CD8-positive, alpha-beta memory T cell (primary cell): ENCODE data around the gene EPHB4. TPM values are rescaled to one million over a fixed set of nuclear protein-coding genes. Genes with fewer than 3 reads are reported as not detected.
"Not testable (repeated sequence)": the region's sequence is repeated elsewhere in the genome, so short reads cannot be mapped to it uniquely, and the experiment has no call there.

Experiments
- CTCF ChIA-PET: fragments of 350-600 bp; sonication (Branson Sonifier 250); formaldehyde crosslinking; loops from one replicate; lab custom pipeline; 2021; ENCODE audit warnings: antibody characterized with exemption; lab: Charles Lee
- POLR2A ChIA-PET: fragments of 350-600 bp; sonication (Branson Sonifier 250); formaldehyde crosslinking; loops from one replicate; lab custom pipeline; 2021; ENCODE audit warnings: antibody characterized with exemption; lab: Charles Lee
- DNase-seq, 5 donors: peaks; one replicate each; pipeline versions ENCODE4 v3.0.0 to v3.0.0-alpha.2; 2020 to 2022; ENCODE audit warnings: mixed read lengths in 1 of 5
- H3K27ac ChIP-seq: one replicate; pipeline ENCODE4 v1.7.0; 2013; ENCODE audit warnings: low read depth, mild to moderate bottlenecking, low read length, moderate library complexity
- H3K27me3 ChIP-seq: 2 replicates; pipeline ENCODE4 v1.7.0; 2013; ENCODE audit warnings: low read length, mild to moderate bottlenecking; ENCODE audit not compliant: insufficient read depth, poor library complexity, severe bottlenecking
- H3K36me3 ChIP-seq: 2 replicates; pipeline ENCODE4 v1.7.0; 2013; ENCODE audit warnings: mild to moderate bottlenecking, low read length, moderate library complexity; ENCODE audit not compliant: insufficient read depth
- H3K4me1 ChIP-seq: 2 replicates; pipeline ENCODE4 v1.7.0; 2013; ENCODE audit warnings: mild to moderate bottlenecking, low read length, moderate library complexity; ENCODE audit not compliant: insufficient read depth
- H3K4me3 ChIP-seq: 2 replicates; pipeline ENCODE4 v1.7.0; 2013; ENCODE audit warnings: mild to moderate bottlenecking, low read length
- H3K9me3 ChIP-seq: 2 replicates; pipeline ENCODE4 v1.7.0; 2013; ENCODE audit warnings: mild to moderate bottlenecking, low read length
- H3K27ac Mint-ChIP-seq, 8 donors: one replicate each; pipeline ENCODE4 v1.8.0; 2020 to 2021; ENCODE audit warnings: mixed read lengths in 8 of 8, mild to moderate bottlenecking in 6 of 8, inconsistent platforms in 3 of 8, moderate library complexity in 3 of 8
- H3K27me3 Mint-ChIP-seq, 2 donors: one replicate each; pipeline ENCODE4 v1.8.0; 2020 to 2021; ENCODE audit warnings: mixed read lengths in 2 of 2, mild to moderate bottlenecking in 1 of 2, moderate library complexity in 1 of 2
- H3K36me3 Mint-ChIP-seq, 3 donors: one replicate each; pipeline ENCODE4 v1.8.0; 2020 to 2021; ENCODE audit warnings: mixed read lengths in 3 of 3, inconsistent platforms in 1 of 3, mild to moderate bottlenecking in 1 of 3
- H3K4me1 Mint-ChIP-seq, 3 donors: one replicate each; pipeline ENCODE4 v1.8.0; 2020 to 2021; ENCODE audit warnings: mixed read lengths in 3 of 3, inconsistent platforms in 1 of 3, mild to moderate bottlenecking in 1 of 3
- H3K4me3 Mint-ChIP-seq, 7 donors: one replicate each; pipeline ENCODE4 v1.8.0; 2020 to 2021; ENCODE audit warnings: mixed read lengths in 7 of 7, mild to moderate bottlenecking in 6 of 7, moderate library complexity in 4 of 7, inconsistent platforms in 2 of 7
- H3K9me3 Mint-ChIP-seq, 5 donors: one replicate each; pipeline ENCODE4 v1.8.0; 2020 to 2022; ENCODE audit warnings: mixed read lengths in 5 of 5, mild to moderate bottlenecking in 3 of 5, moderate library complexity in 2 of 5, inconsistent platforms in 1 of 5
- polyA plus RNA-seq: library from polyadenylated mRNA; unstranded; fragments of 300-500 nt; fragmentation: Illumina TruSeq; gene quantifications from one replicate; pipeline ENCODE4 v1.2.3, GENCODE V29; 2021
- total RNA-seq, 2 experiments: library from RNA; stranded (reverse); gene quantifications; one replicate each; pipeline ENCODE4 v1.2.3, GENCODE V29; 2021

EPHB4 gene
- total and polyA plus RNA-seq, 3 experiments from 2014 or later, result 2.5 to 2.9 TPM; not detected in 1

DNA sequence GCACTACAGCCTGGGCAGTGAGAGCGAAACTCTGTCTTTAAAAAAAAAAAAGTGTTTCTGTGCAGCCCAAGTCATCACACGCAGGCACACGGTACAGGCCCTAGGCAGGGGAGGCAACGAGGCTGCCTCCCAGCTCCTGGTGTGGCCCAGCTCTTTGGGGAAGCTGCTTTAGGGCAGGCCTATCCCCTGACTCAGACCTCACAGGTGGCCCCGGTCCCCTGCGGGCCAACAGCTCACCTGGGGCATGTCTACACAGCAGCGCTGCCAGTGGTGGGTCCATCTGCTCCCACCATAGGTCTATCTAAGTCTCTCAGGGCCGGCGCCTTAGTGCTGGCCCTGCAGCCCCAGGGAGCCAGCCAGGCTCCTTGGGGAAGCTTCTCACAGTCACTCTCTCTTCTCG lies 62.5 kb downstream of the EPHB4 start:
- Histone ChIP-seq H3K9me3 (no peaks in the 10 kb centered on the region), H3K4me3 (no peak overlapping the region), H3K36me3 (no peaks in the 10 kb centered on the region), H3K4me1 (no peaks in the 10 kb centered on the region), H3K27me3 (no peaks in the 10 kb centered on the region), H3K27ac (no peak overlapping the region)
- Mint-ChIP-seq H3K9me3 (no peaks in the 10 kb centered on the region), H3K27ac (no peak overlapping the region), H3K4me1 (no peaks in the 10 kb centered on the region), H3K36me3 (no peaks in the 10 kb centered on the region), H3K27me3 (peaks cover 1 to 26% of the 10 kb centered on the region in 2 donors), H3K4me3 (no peak overlapping the region)
- CTCF ChIA-PET, result no interaction called here
- POLR2A ChIA-PET, result no interaction called here
- no peak for DNase-seq

DNA sequence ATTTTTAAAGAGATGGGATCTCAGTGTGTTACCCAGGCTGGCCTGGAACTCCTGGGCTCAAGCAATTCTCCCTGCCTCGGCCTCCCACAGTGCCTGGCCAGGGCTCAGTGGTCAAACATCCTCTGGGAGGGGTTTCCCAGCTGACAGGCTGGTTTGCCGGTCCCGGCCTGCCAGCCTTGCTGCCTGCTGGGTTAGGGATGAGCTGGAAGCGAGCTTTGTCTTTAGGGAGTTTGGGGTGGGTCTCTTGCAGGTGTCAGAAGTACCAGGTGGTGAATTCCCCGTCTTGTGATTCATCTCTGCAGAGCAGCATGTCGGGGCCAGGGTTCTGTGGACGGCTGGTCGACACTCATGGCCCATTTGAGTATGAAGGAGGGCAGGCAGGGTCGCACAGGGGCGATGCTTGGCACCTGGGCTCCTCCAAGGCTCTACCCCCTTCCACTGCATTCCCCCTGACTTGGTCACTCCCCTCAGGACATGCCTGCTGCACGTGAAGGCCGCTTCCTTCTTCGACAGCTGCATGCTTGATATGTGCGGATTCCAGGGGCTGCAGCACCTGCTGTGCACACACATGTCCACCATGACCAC lies 63.7 kb downstream of the EPHB4 start:
- H3K4me3 ChIP-seq, result no peak overlapping the region
- no peaks in the 10 kb centered on the region for H3K27me3 ChIP-seq
- Mint-ChIP-seq H3K4me3 (no peak overlapping the region), H3K27ac (peak overlapping the region in 1 of 8 donors; percentile 64), H3K4me1 (no peaks in the 10 kb centered on the region), H3K27me3 (peaks cover 5 to 17% of the 10 kb centered on the region in 2 donors), H3K36me3 (no peaks in the 10 kb centered on the region), H3K9me3 (no peaks in the 10 kb centered on the region)
- no peaks in the 10 kb centered on the region for H3K4me1 ChIP-seq
- POLR2A ChIA-PET, result no interaction called here
- DNase-seq, result no peak
- H3K36me3 ChIP-seq, result no peaks in the 10 kb centered on the region
- CTCF ChIA-PET, result no interaction called here
- no peak overlapping the region for H3K27ac ChIP-seq
- H3K9me3 ChIP-seq, result no peaks in the 10 kb centered on the region

DNA sequence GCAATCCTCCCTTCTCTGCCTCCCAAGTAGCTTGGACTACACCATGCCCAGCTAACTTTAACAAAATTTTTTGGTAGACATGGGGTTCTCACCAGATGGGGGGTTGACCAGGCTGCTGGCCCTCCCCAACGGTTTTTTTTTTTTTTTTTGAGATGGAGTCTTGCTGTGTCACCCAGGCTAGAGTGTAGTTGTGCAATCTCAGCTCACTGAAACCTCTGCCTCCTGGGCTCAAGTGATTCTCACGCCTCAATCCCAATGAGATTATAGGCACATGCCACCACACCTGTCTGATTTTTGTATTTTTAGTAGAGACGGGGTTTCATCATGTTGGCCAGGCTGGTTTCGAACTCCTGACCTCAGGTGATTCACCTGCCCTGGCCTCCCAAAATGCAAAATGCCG lies 64.5 kb downstream of the EPHB4 start:
- H3K27ac ChIP-seq, H3K4me1 Mint-ChIP-seq, H3K9me3 ChIP-seq, POLR2A ChIA-PET, H3K9me3 Mint-ChIP-seq, H3K4me3 Mint-ChIP-seq, H3K36me3 ChIP-seq, H3K36me3 Mint-ChIP-seq, H3K27ac Mint-ChIP-seq, H3K4me1 ChIP-seq, DNase-seq, CTCF ChIA-PET, H3K4me3 ChIP-seq, H3K27me3 ChIP-seq: not testable (repeated sequence)
- H3K27me3 Mint-ChIP-seq, result peaks cover 5 to 13% of the 10 kb centered on the region in 2 donors

DNA sequence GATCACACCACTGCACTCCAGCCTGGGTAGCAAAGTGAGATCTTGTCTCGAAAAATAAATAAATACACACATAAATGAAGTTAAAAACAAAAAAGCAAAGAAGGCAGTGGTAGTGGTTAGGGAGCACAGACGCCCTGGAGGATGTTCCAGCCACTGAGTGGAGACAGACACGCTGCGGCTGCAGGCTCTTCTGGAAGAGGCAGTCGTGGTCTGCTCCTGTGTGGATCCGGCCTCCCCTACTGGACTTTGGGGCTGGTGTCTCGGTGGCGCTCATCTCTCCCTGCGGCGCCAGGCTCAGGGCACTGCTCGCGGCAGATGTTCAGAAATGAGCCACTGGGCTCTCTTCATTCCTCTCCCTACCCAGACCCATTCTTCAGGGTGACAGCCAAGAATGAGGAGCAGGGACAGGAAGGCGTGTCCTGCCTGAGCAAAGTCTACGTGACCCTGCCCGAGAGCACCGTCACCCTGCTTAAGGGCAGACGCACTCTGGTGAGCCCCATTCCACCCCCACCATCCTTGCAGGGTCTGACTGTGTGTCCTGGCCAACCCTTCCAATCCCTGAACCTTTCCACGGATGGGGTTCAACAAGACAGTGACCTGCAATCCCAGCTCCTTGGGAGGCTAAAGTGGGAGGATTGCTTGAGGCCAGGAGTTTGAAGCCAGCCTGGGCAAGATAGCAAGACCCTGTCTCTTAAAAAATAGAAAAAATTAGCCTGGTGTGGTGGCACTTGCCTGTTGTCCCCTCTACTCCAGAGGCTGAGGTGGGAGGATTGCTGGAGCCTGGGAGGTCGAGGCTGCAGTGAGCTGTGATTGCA lies 67.8 kb downstream of the EPHB4 start:
- Histone ChIP-seq H3K9me3 (no peaks in the 10 kb centered on the region), H3K27ac (no peak overlapping the region), H3K27me3 (no peaks in the 10 kb centered on the region), H3K4me3 (no peak overlapping the region), H3K36me3 (no peaks in the 10 kb centered on the region), H3K4me1 (no peaks in the 10 kb centered on the region)
- Mint-ChIP-seq H3K4me3 (no peak overlapping the region), H3K27me3 (peaks cover 3 to 7% of the 10 kb centered on the region in 2 donors), H3K9me3 (no peaks in the 10 kb centered on the region), H3K36me3 (no peaks in the 10 kb centered on the region), H3K4me1 (no peaks in the 10 kb centered on the region), H3K27ac (peak overlapping the region in 1 of 8 donors; percentile 17)
- DNase-seq, result no peak
- CTCF ChIA-PET, result no interaction called here
- POLR2A ChIA-PET, result no interaction called here

DNA sequence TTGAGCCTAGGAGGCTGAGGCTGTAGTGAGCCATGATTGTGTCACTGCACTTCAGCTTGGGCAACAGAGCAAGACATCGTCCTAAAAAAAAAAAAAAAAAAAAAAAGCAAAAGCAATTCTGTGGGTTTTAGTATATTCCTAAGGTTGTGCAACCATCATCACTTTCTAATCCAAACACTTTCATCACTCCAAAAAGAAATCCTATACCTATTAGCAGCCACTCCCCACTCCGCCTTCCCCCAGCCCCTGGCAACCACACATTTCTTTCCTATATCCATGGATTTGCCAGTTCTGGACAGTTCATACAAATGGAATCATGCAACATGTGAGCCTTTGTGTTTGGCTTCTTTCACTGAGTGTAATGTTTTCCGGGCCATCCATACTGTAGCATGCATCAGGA lies 73.6 kb downstream of the EPHB4 start:
- Histone ChIP-seq H3K27me3 (no peaks in the 10 kb centered on the region), H3K36me3 (no peaks in the 10 kb centered on the region), H3K4me3 (no peak overlapping the region), H3K27ac (no peak overlapping the region), H3K4me1 (no peaks in the 10 kb centered on the region), H3K9me3 (no peaks in the 10 kb centered on the region)
- H3K4me3 Mint-ChIP-seq, result no peak overlapping the region
- ChIA-PET CTCF (no interaction called here), POLR2A (no interaction called here)
- no peak for DNase-seq
- H3K27ac Mint-ChIP-seq, result no peak overlapping the region
- H3K4me1 Mint-ChIP-seq, result no peaks in the 10 kb centered on the region
- H3K9me3 Mint-ChIP-seq, result no peaks in the 10 kb centered on the region
- H3K27me3 Mint-ChIP-seq, result peaks cover 17 to 28% of the 10 kb centered on the region in 2 donors
- no peaks in the 10 kb centered on the region for H3K36me3 Mint-ChIP-seq

DNA sequence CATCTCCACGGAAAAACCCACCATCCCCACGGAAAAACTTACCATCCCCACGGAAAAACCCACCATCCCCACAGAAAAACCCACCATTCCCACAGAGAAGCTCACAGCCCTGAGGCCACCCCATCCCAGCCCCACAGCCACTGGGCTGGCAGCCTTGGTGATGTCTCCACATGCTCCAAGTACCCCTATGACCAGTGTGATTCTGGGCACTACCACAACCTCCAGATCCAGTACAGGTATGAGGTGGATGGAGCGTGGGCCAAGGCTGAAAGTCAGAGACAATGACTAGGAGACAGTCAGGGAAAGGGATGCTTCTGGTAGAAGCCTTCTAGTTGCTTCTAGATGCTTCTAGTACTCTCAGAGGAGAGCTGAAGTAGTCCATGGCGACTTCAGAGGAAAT lies 74.3 kb downstream of the EPHB4 start:
- CTCF ChIA-PET, result no interaction called here

More for the DNA sequence above, 74.3 kb downstream of the EPHB4 start:
- no peaks in the 10 kb centered on the region for H3K9me3 Mint-ChIP-seq
- H3K36me3 ChIP-seq, result no peaks in the 10 kb centered on the region
- H3K27ac ChIP-seq, result no peak overlapping the region
- no peak for DNase-seq
- no peaks in the 10 kb centered on the region for H3K27me3 ChIP-seq
- H3K4me1 ChIP-seq, result no peaks in the 10 kb centered on the region
- peak overlapping the region in 1 of 8 donors; percentile 47 for H3K27ac Mint-ChIP-seq
- H3K27me3 Mint-ChIP-seq, result peaks cover 17 to 34% of the 10 kb centered on the region in 2 donors
- POLR2A ChIA-PET, result no interaction called here
- H3K36me3 Mint-ChIP-seq, result no peaks in the 10 kb centered on the region
- H3K4me3 ChIP-seq, result no peak overlapping the region
- no peaks in the 10 kb centered on the region for H3K9me3 ChIP-seq
- no peak overlapping the region for H3K4me3 Mint-ChIP-seq
- no peaks in the 10 kb centered on the region for H3K4me1 Mint-ChIP-seq

Other genes starting within 250 kb of the EPHB4 start
- gene LRCH4, start 241.4 kb downstream of the EPHB4 start, total RNA-seq, result 100 to 1,000 TPM; 101 to 109 TPM
- 153 TPM for gene LRCH4, start 241.4 kb downstream of the EPHB4 start, polyA plus RNA-seq
- gene FBXO24, start 241.2 kb downstream of the EPHB4 start, total RNA-seq, result under 1 TPM; 0.47 to 0.50 TPM
- gene FBXO24, start 241.2 kb downstream of the EPHB4 start, polyA plus RNA-seq, result not detected
- gene PCOLCE, start 225.2 kb downstream of the EPHB4 start, total RNA-seq, result 1 to 10 TPM; 6.8 TPM
- gene PCOLCE, start 225.2 kb downstream of the EPHB4 start, polyA plus RNA-seq, result 1.6 TPM
- 10 to 100 TPM; 16.2 to 16.3 TPM for gene MOSPD3, start 215.0 kb downstream of the EPHB4 start, total RNA-seq
- gene MOSPD3, start 215.0 kb downstream of the EPHB4 start, polyA plus RNA-seq, result 29.7 TPM
- gene TFR2, start 186.0 kb downstream of the EPHB4 start, total RNA-seq, result 10 to 100 TPM; 14.6 to 17.7 TPM
- gene TFR2, start 186.0 kb downstream of the EPHB4 start, polyA plus RNA-seq, result 2.7 TPM
- not detected for gene ACTL6B, start 171.1 kb downstream of the EPHB4 start, total RNA-seq
- not detected for gene ACTL6B, start 171.1 kb downstream of the EPHB4 start, polyA plus RNA-seq
- 100 to 1,000 TPM; 253 to 262 TPM for gene GNB2, start 153.8 kb downstream of the EPHB4 start, total RNA-seq
- 62.9 TPM for gene GNB2, start 153.8 kb downstream of the EPHB4 start, polyA plus RNA-seq
- 10 to 100 TPM; 51.4 to 54.7 TPM for gene GIGYF1, start 133.3 kb downstream of the EPHB4 start, total RNA-seq
- gene GIGYF1, start 133.3 kb downstream of the EPHB4 start, polyA plus RNA-seq, result 3.2 TPM
- gene POP7, start 121.4 kb downstream of the EPHB4 start, total RNA-seq, result 10 to 100 TPM; 79.7 to 83.3 TPM
- 51.7 TPM for gene POP7, start 121.4 kb downstream of the EPHB4 start, polyA plus RNA-seq
- gene EPO, start 107.1 kb downstream of the EPHB4 start, total RNA-seq, result under 1 TPM in 1 of 2 experiments, not detected in 1; 0.22 TPM
- not detected for gene EPO, start 107.1 kb downstream of the EPHB4 start, polyA plus RNA-seq
- not detected for gene ZAN, start 93.9 kb downstream of the EPHB4 start, total RNA-seq
- not detected for gene ZAN, start 93.9 kb downstream of the EPHB4 start, polyA plus RNA-seq
- gene SLC12A9, start 25.2 kb upstream of the EPHB4 start, total RNA-seq, result 10 to 100 TPM; 24.7 to 29.1 TPM
- 9.5 TPM for gene SLC12A9, start 25.2 kb upstream of the EPHB4 start, polyA plus RNA-seq
- 10 to 100 TPM; 36.8 to 37.7 TPM for gene TRIP6, start 39.9 kb upstream of the EPHB4 start, total RNA-seq
- 2.0 TPM for gene TRIP6, start 39.9 kb upstream of the EPHB4 start, polyA plus RNA-seq
- gene SRRT, start 47.6 kb upstream of the EPHB4 start, total RNA-seq, result 100 to 1,000 TPM; 285 to 290 TPM
- gene SRRT, start 47.6 kb upstream of the EPHB4 start, polyA plus RNA-seq, result 90.7 TPM
- 1 to 10 TPM; 3.1 to 4.0 TPM for gene UFSP1, start 62.2 kb upstream of the EPHB4 start, total RNA-seq
- gene UFSP1, start 62.2 kb upstream of the EPHB4 start, polyA plus RNA-seq, result 2.1 TPM
- gene ACHE, start 68.4 kb upstream of the EPHB4 start, total RNA-seq, result under 1 TPM in 1 of 2 experiments, not detected in 1; 0.20 TPM
- 0.30 TPM for gene ACHE, start 68.4 kb upstream of the EPHB4 start, polyA plus RNA-seq
- not detected for gene MUC3A, start 122.0 kb upstream of the EPHB4 start, total RNA-seq
- not detected for gene MUC3A, start 122.0 kb upstream of the EPHB4 start, polyA plus RNA-seq
- under 1 TPM in 1 of 2 experiments, not detected in 1; 0.35 TPM for gene MUC12, start 142.0 kb upstream of the EPHB4 start, total RNA-seq
- gene MUC12, start 142.0 kb upstream of the EPHB4 start, polyA plus RNA-seq, result 0.54 TPM
- not detected for gene MUC17, start 192.6 kb upstream of the EPHB4 start, total RNA-seq
- not detected for gene MUC17, start 192.6 kb upstream of the EPHB4 start, polyA plus RNA-seq